OCI-LY7 (cell line): ENCODE measurements around the gene BMP5. TPM values are rescaled to one million over a fixed set of nuclear protein-coding genes. Genes with fewer than 3 reads are reported as not detected.

ENCODE experiments used
- BruUV-seq: library from RNA; stranded (reverse); fragments of 400-500 nt; replicated peaks from 2 replicates; lab custom pipeline; 2021; lab: Mats Ljungman, UMichigan
- CTCF ChIA-PET: fragments of 300-600 bp; sonication (Branson Sonifier 250); formaldehyde crosslinking; loops from one replicate; lab custom pipeline; 2022; ENCODE audit warnings: antibody characterized with exemption; ENCODE audit not compliant: unreplicated experiment; lab: Charles Lee
- POLR2A ChIA-PET: fragments of 300-600 bp; sonication (Branson Sonifier 250); formaldehyde crosslinking; loops from one replicate; lab custom pipeline; 2022; ENCODE audit warnings: antibody characterized with exemption; lab: Charles Lee
- DNase-seq: peaks from one replicate; pipeline ENCODE4 v3.0.0-alpha.2; 2015; ENCODE audit warnings: low spot score
- H2AFZ ChIP-seq: fragments of 200-600 bp; sonication (generic), shearing (Covaris generic); 2 replicates; pipeline ENCODE4 v1.6.1; 2014; ENCODE audit warnings: mild to moderate bottlenecking, antibody characterized with exemption, low read length, moderate library complexity
- H3K27ac ChIP-seq: fragments of 200-600 bp; sonication (generic); 2 replicates; pipeline ENCODE4 v1.5.1; 2014; ENCODE audit warnings: mixed run types, low read depth, mild to moderate bottlenecking, moderate library complexity, low read length, inconsistent platforms; ENCODE audit not compliant: poor library complexity, severe bottlenecking
- H3K36me3 ChIP-seq: fragments of 200-600 bp; sonication (generic); 2 replicates; pipeline ENCODE4 v1.6.1; 2014; ENCODE audit warnings: mild to moderate bottlenecking, antibody characterized with exemption, low read length, moderate library complexity, mixed read lengths; ENCODE audit not compliant: insufficient read depth
- H3K4me1 ChIP-seq: fragments of 200-600 bp; sonication (generic); 2 replicates; pipeline ENCODE4 v1.5.1; 2014; ENCODE audit warnings: mild to moderate bottlenecking, low read length; ENCODE audit not compliant: insufficient read depth, poor library complexity, severe bottlenecking
- H3K4me2 ChIP-seq: fragments of 200-600 bp; sonication (generic); 2 replicates; pipeline ENCODE4 v1.6.1; 2014; ENCODE audit warnings: mild to moderate bottlenecking, low read length
- H3K4me3 ChIP-seq: fragments of 200-600 bp; sonication (generic); 2 replicates; pipeline ENCODE4 v1.5.1; 2014; ENCODE audit warnings: mild to moderate bottlenecking, low read depth, low read length; ENCODE audit not compliant: poor library complexity, severe bottlenecking
- H3K79me2 ChIP-seq: fragments of 200-600 bp; sonication (generic); 2 replicates; pipeline ENCODE4 v1.6.1; 2016; ENCODE audit warnings: low read depth, mild to moderate bottlenecking, low read length, moderate library complexity, mixed read lengths; ENCODE audit not compliant: insufficient read depth
- H3K9me2 ChIP-seq: fragments of 200-600 bp; sonication (generic); 2 replicates; pipeline ENCODE4 v1.6.1; 2016; ENCODE audit warnings: mild to moderate bottlenecking, low read length, mixed read lengths; ENCODE audit not compliant: insufficient read depth
- H3K9me3 ChIP-seq: fragments of 200-600 bp; sonication (generic); 2 replicates; pipeline ENCODE4 v1.6.1; 2014; ENCODE audit warnings: mild to moderate bottlenecking, mixed run types, low read length, mixed read lengths
- H4K20me1 ChIP-seq: fragments of 200-600 bp; sonication (generic); 2 replicates; pipeline ENCODE4 v1.6.1; 2014; ENCODE audit warnings: mild to moderate bottlenecking, antibody characterized with exemption, low read length, moderate library complexity, mixed read lengths; ENCODE audit not compliant: insufficient read depth
- CTCF ChIP-seq: fragments of 200-600 bp; sonication (generic); conservative IDR thresholded peaks from 2 replicates; pipeline ENCODE4 v1.5.1; 2014; ENCODE audit warnings: mild to moderate bottlenecking, antibody characterized with exemption, low read length, moderate library complexity, mixed read lengths
- EZH2phosphoT487 ChIP-seq: fragments of 200-600 bp; sonication (generic); IDR thresholded peaks from 2 replicates; pipeline ENCODE4 v1.6.1; 2018; ENCODE audit warnings: low read depth, borderline replicate concordance, mild to moderate bottlenecking, mixed run types, antibody characterized with exemption, low read length, moderate library complexity, mixed read lengths
- intact Hi-C: fragments of 100-400 bp; cut with micrococcal nuclease; formaldehyde crosslinking; loops from one replicate; pipeline ENCODE4 v1.10.0; 2022; ENCODE audit not compliant: unreplicated experiment
- total RNA-seq, 2 experiments: library from RNA; depleted of rRNA in 1 of 2; stranded (reverse); fragments of >200 nt in 1 of 2; shearing (Covaris generic) in 1 of 2; gene quantifications; 2 replicates each; pipeline ENCODE4 v1.2.3, GENCODE V29; 2014 to 2022

BMP5 gene
- total RNA-seq, 2 experiments from 2014 or later, result not detected

- H3K4me1 ChIP-seq, result no peaks in the 10 kb centered on the region
- H2AFZ ChIP-seq, result no peak overlapping the region
- ChIA-PET CTCF (no interaction called here), POLR2A (no interaction called here)
- no peaks in the 10 kb centered on the region for H3K36me3 ChIP-seq
- no peak for DNase-seq
- intact Hi-C loops, result no loop called here
- TF ChIP-seq CTCF, result no peak
- no peak for TF ChIP-seq EZH2phosphoT487
- no peaks in the 10 kb centered on the region for H3K9me3 ChIP-seq
- H4K20me1 ChIP-seq, result no peaks in the 10 kb centered on the region
- no peak overlapping the region for H3K27ac ChIP-seq
- no peak overlapping the region for H3K4me2 ChIP-seq
- no TSS peak for BruUV-seq
- no peaks in the 10 kb centered on the region for H3K79me2 ChIP-seq
- no peak overlapping the region for H3K4me3 ChIP-seq
- H3K9me2 ChIP-seq, result no peaks in the 10 kb centered on the region
Measured at GRCh38 chr6:55827818-55828522, 47.4 kb downstream of the BMP5 start.

- no peaks in the 10 kb centered on the region for H3K9me2 ChIP-seq
- POLR2A ChIA-PET, result interaction anchor here (0.5 to 1.7 kb wide), 3 partner anchors 13 to 63 kb away, joined by 3 to 6 read pairs (median 3); no protein-coding TSS in a partner anchor
- no peaks in the 10 kb centered on the region for H3K4me1 ChIP-seq
- intact Hi-C loops, result no loop called here
- H3K36me3 ChIP-seq, result no peaks in the 10 kb centered on the region
- no peaks in the 10 kb centered on the region for H3K9me3 ChIP-seq
- CTCF ChIA-PET, result no interaction called here
- no peak overlapping the region for H3K4me2 ChIP-seq
- BruUV-seq, result no TSS peak
- H4K20me1 ChIP-seq, result no peaks in the 10 kb centered on the region
- no peak for TF ChIP-seq EZH2phosphoT487
- no peak for DNase-seq
- H2AFZ ChIP-seq, result no peak overlapping the region
- H3K79me2 ChIP-seq, result no peaks in the 10 kb centered on the region
- no peak overlapping the region for H3K27ac ChIP-seq
- H3K4me3 ChIP-seq, result no peak overlapping the region
Measured at GRCh38 chr6:55826941-55827340, 48.4 kb downstream of the BMP5 start.

GRCh38 chr6:55825402-55826051 is 49.9 kb downstream of the BMP5 start:
- H3K9me2 ChIP-seq, result no peaks in the 10 kb centered on the region
- no peak for DNase-seq
- no peaks in the 10 kb centered on the region for H3K36me3 ChIP-seq
- H3K4me3 ChIP-seq, result no peak overlapping the region
- no peaks in the 10 kb centered on the region for H3K9me3 ChIP-seq
- H3K4me1 ChIP-seq, result no peaks in the 10 kb centered on the region
- H3K4me2 ChIP-seq, result no peak overlapping the region
- H3K79me2 ChIP-seq, result no peaks in the 10 kb centered on the region
- ChIA-PET POLR2A (no interaction called here), CTCF (no interaction called here)
- BruUV-seq, result no TSS peak
- no peaks in the 10 kb centered on the region for H4K20me1 ChIP-seq
- H2AFZ ChIP-seq, result no peak overlapping the region
- intact Hi-C loops, result no loop called here
- TF ChIP-seq EZH2phosphoT487 (no peak), CTCF (no peak)
- H3K27ac ChIP-seq, result no peak overlapping the region
